ENCODE measurements around the gene SDCBP2. TPM values are rescaled to one million over a fixed set of nuclear protein-coding genes. Genes with fewer than 3 reads are reported as not detected.

SDCBP2 gene
- total RNA-seq, 1 experiment from 2014 or later: 1.9 TPM

DNA sequence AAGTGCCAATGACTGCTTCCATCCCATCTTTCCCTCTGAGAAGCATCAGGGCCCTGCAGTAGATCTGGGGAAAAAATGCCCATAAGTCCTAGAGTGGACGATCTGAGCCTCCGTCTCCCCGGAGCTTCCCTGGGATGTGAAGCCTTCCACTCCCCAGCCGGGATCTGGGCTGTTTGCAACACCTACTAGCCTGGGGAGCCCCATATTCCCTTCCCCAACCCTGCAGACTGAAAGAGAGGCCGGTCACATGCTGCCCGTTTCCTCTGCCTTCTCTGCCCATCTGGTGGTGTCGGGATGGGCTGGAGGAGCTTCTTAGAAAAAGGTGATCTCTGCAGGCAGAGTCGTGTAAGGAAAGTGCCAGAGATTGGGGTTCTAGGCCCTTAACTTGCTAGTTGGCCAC, 61.8 kb downstream of the SDCBP2 start:
- H3K4me1 ChIP-seq (ENCODE audit: insufficient read depth, low read length): no peaks in the 10 kb centered on the region
- no peak for DNase-seq
- no peak overlapping the region for H2BK12ac ChIP-seq (ENCODE audit: insufficient read length, low read depth, low read length)
- no peak overlapping the region for H3K27ac ChIP-seq (ENCODE audit: insufficient read length, low read depth, low read length)
- no peak overlapping the region for H3K18ac ChIP-seq (ENCODE audit: insufficient read length, low read depth, low read length)
- H3K79me2 ChIP-seq (ENCODE audit: insufficient read depth, low read length): no peaks in the 10 kb centered on the region
- no peak overlapping the region for H2BK20ac ChIP-seq (ENCODE audit: low read depth, low read length, poor library complexity, severe bottlenecking)
- no peak overlapping the region for H3K23ac ChIP-seq (ENCODE audit: insufficient read length, low read depth, low read length)
- no peak overlapping the region for H2BK5ac ChIP-seq (ENCODE audit: insufficient read length, low read length)
- Mint-ChIP-seq H3K4me1 (peaks cover 16 to 27% of the 10 kb centered on the region in 2 experiments), H3K27me3 (ENCODE audit: low read depth) (peaks cover 23% of the 10 kb centered on the region), H3K27ac (peak overlapping the region in 1 of 3 experiments; percentile 74; a peak in 2 of 7 replicates), H3K36me3 (ENCODE audit: insufficient read depth in 1 of 3, low read depth in 3 of 3) (no peaks in the 10 kb centered on the region), H3K4me3 (peak overlapping the region; percentile 71 to 87), H3K9me3 (no peaks in the 10 kb centered on the region)
- no peak overlapping the region for H3T11ph ChIP-seq (ENCODE audit: low read length)
- no peak overlapping the region for H3K4ac ChIP-seq (ENCODE audit: low read depth, low read length)
- H2AK5ac ChIP-seq (ENCODE audit: insufficient read length, low read length): no peak overlapping the region
- no peak overlapping the region for H3K14ac ChIP-seq (ENCODE audit: insufficient read depth, low read length)
- no peak overlapping the region for H4K8ac ChIP-seq (replicated peaks; ENCODE audit: insufficient read length, low read depth, low read length)
- no peaks in the 10 kb centered on the region for H3K23me2 ChIP-seq (ENCODE audit: insufficient read length, low read depth, low read length, poor library complexity, severe bottlenecking)
- no CpG with 5 or more reads among the region's 8 CpGs for WGBS (ENCODE audit: extremely low coverage, insufficient read length, low lambda C conversion rate)
- H3K27me3 ChIP-seq (ENCODE audit: insufficient read depth, low read length): no peaks in the 10 kb centered on the region
- H2BK15ac ChIP-seq (ENCODE audit: low read depth, low read length): no peak overlapping the region
- TF ChIP-seq, protein P1, sequence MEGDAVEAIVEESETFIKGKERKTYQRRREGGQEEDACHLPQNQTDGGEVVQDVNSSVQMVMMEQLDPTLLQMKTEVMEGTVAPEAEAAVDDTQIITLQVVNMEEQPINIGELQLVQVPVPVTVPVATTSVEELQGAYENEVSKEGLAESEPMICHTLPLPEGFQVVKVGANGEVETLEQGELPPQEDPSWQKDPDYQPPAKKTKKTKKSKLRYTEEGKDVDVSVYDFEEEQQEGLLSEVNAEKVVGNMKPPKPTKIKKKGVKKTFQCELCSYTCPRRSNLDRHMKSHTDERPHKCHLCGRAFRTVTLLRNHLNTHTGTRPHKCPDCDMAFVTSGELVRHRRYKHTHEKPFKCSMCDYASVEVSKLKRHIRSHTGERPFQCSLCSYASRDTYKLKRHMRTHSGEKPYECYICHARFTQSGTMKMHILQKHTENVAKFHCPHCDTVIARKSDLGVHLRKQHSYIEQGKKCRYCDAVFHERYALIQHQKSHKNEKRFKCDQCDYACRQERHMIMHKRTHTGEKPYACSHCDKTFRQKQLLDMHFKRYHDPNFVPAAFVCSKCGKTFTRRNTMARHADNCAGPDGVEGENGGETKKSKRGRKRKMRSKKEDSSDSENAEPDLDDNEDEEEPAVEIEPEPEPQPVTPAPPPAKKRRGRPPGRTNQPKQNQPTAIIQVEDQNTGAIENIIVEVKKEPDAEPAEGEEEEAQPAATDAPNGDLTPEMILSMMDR (conservative IDR thresholded peaks at IDR 0.05): no peak
- no peak overlapping the region for H2BK120ac ChIP-seq (ENCODE audit: low read depth, low read length, poor library complexity, severe bottlenecking)
- H2AFZ ChIP-seq (ENCODE audit: low read length): no peak overlapping the region
- no peak overlapping the region for H4K91ac ChIP-seq (ENCODE audit: insufficient read length, low read depth, low read length)
- no peak overlapping the region for H3K9ac ChIP-seq (ENCODE audit: extremely low read depth, insufficient read length, low read length)
- H4K5ac ChIP-seq (ENCODE audit: insufficient read length, low read depth, low read length): no peak overlapping the region
- no peaks in the 10 kb centered on the region for H3K79me1 ChIP-seq (ENCODE audit: insufficient read depth, low read depth, low read length, poor library complexity, severe bottlenecking)
- no peaks in the 10 kb centered on the region for H3K9me3 ChIP-seq (ENCODE audit: control insufficient read depth, low read depth, low read length)
- H4K20me1 ChIP-seq (ENCODE audit: control insufficient read depth, insufficient read depth, insufficient read length): no peaks in the 10 kb centered on the region
- H3K56ac ChIP-seq (ENCODE audit: insufficient read length, low read depth, low read length): no peak overlapping the region
- H3K4me2 ChIP-seq (ENCODE audit: insufficient read depth, insufficient read length, low read length): peak overlapping the region; percentile 43

Data from H9 (cell line).